Heart left ventricle (tissue), 13 donors: ENCODE results near the gene VWDE.
"Not testable (repeated sequence)": the region's sequence is repeated elsewhere in the genome, so short reads cannot be mapped to it uniquely, and the experiment has no call there.

Source experiments
- POLR2A ChIP-seq, 2 donors: fragments of 450-650 bp; IDR thresholded peaks; one replicate each; pipeline ENCODE4 v1.6.1; 2017; ENCODE audit warnings: antibody characterized with exemption in 2 of 2, mild to moderate bottlenecking in 2 of 2, moderate library complexity in 2 of 2
- TF ChIP-seq, protein P1 (sequence below), 12 donors: fragments of 200-600 bp; sonication (generic) in 4 of 12; IDR thresholded peaks; one replicate each; pipeline versions ENCODE4 v1.5.0 to v1.8.0; 2018 to 2022; ENCODE audit warnings: antibody characterized with exemption in 12 of 12, mild to moderate bottlenecking in 5 of 12
- donor health status: ischemic (EF 13 %, LVEDD 7.1; RV severe dilation, severe dysfunction).
- donor health status: DM: no; HTN: yes; CAD: no.
- donor health status: DM: no; HTN: no; CAD: no.
- donor health status: ischemic (EF 25% LVEDD 6.9; RV normal size, moderate dysfunction).
- donor health status: ischemic (EF 25% LVEDD 5.7; RV mildly dilated, moderate dysfunction).
- donor health status: ischemic (EF 35%, LVEDD 5.7; RV mildly dilated, moderate dysfunction).
- donor health status: nonischemic (EF 11% LVEDD 7.7; RV severe dilation, severe dysfunction).
- donor health status: DM: yes; HTN: yes; CAD: no.
- donor health status: PGD.
- donor health status: ischemic (EF 29% LVEDD 5.4; RV normal size, mild dysfunction).
- donor health status: nonischemic (EF 23%, LVEDD 6.1; RV moderate dilation, normal function).

DNA sequence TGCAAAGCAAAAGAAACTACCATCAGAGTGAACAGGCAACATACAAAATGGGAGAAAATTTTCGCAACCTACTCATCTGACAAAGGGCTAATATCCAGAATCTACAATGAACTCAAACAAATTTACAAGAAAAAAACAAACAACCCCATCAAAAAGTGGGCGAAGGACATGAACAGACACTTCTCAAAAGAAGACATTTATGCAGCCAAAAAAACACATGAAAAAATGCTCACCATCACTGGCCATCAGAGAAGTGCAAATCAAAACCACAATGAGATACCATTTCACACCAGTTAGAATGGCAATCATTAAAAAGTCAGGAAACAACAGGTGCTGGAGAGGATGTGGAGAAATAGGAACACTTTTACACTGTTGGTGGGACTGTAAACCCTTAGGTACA, 49.5 kb upstream of the VWDE start:
- TF ChIP-seq, protein P1, sequence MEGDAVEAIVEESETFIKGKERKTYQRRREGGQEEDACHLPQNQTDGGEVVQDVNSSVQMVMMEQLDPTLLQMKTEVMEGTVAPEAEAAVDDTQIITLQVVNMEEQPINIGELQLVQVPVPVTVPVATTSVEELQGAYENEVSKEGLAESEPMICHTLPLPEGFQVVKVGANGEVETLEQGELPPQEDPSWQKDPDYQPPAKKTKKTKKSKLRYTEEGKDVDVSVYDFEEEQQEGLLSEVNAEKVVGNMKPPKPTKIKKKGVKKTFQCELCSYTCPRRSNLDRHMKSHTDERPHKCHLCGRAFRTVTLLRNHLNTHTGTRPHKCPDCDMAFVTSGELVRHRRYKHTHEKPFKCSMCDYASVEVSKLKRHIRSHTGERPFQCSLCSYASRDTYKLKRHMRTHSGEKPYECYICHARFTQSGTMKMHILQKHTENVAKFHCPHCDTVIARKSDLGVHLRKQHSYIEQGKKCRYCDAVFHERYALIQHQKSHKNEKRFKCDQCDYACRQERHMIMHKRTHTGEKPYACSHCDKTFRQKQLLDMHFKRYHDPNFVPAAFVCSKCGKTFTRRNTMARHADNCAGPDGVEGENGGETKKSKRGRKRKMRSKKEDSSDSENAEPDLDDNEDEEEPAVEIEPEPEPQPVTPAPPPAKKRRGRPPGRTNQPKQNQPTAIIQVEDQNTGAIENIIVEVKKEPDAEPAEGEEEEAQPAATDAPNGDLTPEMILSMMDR (IDR thresholded peaks at IDR 0.05) = not testable (repeated sequence)
- TF ChIP-seq POLR2A (IDR thresholded peaks at IDR 0.05) = not testable (repeated sequence)
